Keratinocyte (primary cell): ENCODE measurements around the gene IRF7. TPM values are rescaled to one million over a fixed set of nuclear protein-coding genes. Genes with fewer than 3 reads are reported as not detected.

ENCODE experiments used
- DNase-seq: peaks from one replicate; pipeline ENCODE4 v3.0.0-alpha.2; 2011; ENCODE audit warnings: low read depth, missing footprints, low spot score
- FAIRE-seq: peaks from 2 replicates; lab custom pipeline; 2011; peaks lifted over from hg19 to GRCh38; lab: Jason Lieb, UNC
- H2AFZ ChIP-seq: 2 replicates; pipeline ENCODE4 v1.6.0; 2012; ENCODE audit warnings: low read length, control low read depth, inconsistent platforms; ENCODE audit not compliant: control insufficient read depth
- H3K27ac ChIP-seq: 2 replicates; pipeline ENCODE4 v1.5.1; 2011; ENCODE audit warnings: low read length; ENCODE audit not compliant: control insufficient read depth, insufficient read depth
- H3K27me3 ChIP-seq: 3 replicates; pipeline ENCODE4 v1.6.0; 2011; ENCODE audit warnings: low read length; ENCODE audit not compliant: control insufficient read depth, insufficient read depth; ENCODE audit errors: extremely low read depth
- H3K36me3 ChIP-seq, 2 experiments: 2 replicates in 1 of 2; 3 replicates in 1 of 2; pipeline ENCODE4 v1.5.1; 2011; ENCODE audit warnings: low read length in 2 of 2, mild to moderate bottlenecking in 1 of 2; ENCODE audit not compliant: control insufficient read depth in 2 of 2, insufficient read depth in 2 of 2; ENCODE audit errors: extremely low read depth in 1 of 2
- H3K4me1 ChIP-seq: 3 replicates; pipeline ENCODE4 v1.5.1; 2011; ENCODE audit warnings: low read length; ENCODE audit not compliant: control insufficient read depth, insufficient read depth; ENCODE audit errors: extremely low read depth
- H3K4me2 ChIP-seq: 3 replicates; pipeline ENCODE4 v1.6.0; 2011; ENCODE audit warnings: low read depth, low read length; ENCODE audit not compliant: control insufficient read depth, insufficient read depth; ENCODE audit errors: extremely low read depth
- H3K4me3 ChIP-seq, 3 experiments: fragments of 200-600 bp in 1 of 3; sonication (generic) in 1 of 3; 2 replicates in 2 of 3; 3 replicates in 1 of 3; pipeline ENCODE4 v1.5.1; 2011 to 2016; ENCODE audit warnings: low read length in 3 of 3, mild to moderate bottlenecking in 3 of 3, control low read depth in 2 of 3, inconsistent platforms in 1 of 3, low read depth in 1 of 3, mixed read lengths in 1 of 3, mixed run types in 1 of 3, moderate library complexity in 1 of 3; ENCODE audit not compliant: control insufficient read depth in 2 of 3, insufficient read depth in 2 of 3; ENCODE audit errors: extremely low read depth in 1 of 3
- H3K79me2 ChIP-seq: 2 replicates; pipeline ENCODE4 v1.6.0; 2012; ENCODE audit warnings: low read length; ENCODE audit not compliant: control insufficient read depth, insufficient read depth
- H3K9ac ChIP-seq: 3 replicates; pipeline ENCODE4 v1.6.0; 2011; ENCODE audit warnings: low read length; ENCODE audit not compliant: control insufficient read depth, insufficient read depth; ENCODE audit errors: extremely low read depth
- H3K9me1 ChIP-seq: 3 replicates; pipeline ENCODE4 v1.6.0; 2011; ENCODE audit warnings: low read length; ENCODE audit not compliant: control insufficient read depth, insufficient read depth; ENCODE audit errors: extremely low read depth
- H3K9me3 ChIP-seq: 2 replicates; pipeline ENCODE4 v1.5.1; 2012; ENCODE audit warnings: low read depth, low read length; ENCODE audit not compliant: control insufficient read depth
- H4K20me1 ChIP-seq: 3 replicates; pipeline ENCODE4 v1.6.0; 2011; ENCODE audit warnings: low read length; ENCODE audit not compliant: control insufficient read depth, insufficient read depth; ENCODE audit errors: extremely low read depth
- EZH2 ChIP-seq: IDR thresholded peaks from one replicate; pipeline ENCODE4 v1.6.1; 2012; ENCODE audit warnings: inconsistent platforms, mild to moderate bottlenecking, low read length, moderate library complexity
- dilution Hi-C: fragments of 300-500 bp; cut with MboI; formaldehyde crosslinking; loops from one replicate; pipeline ENCODE4 v1.7.0; 2020; ENCODE audit warnings: low sequenced_read_pairs; ENCODE audit not compliant: extremely low pct_ligation_motif_present
- polyA plus RNA-seq, 5 experiments: library from polyadenylated mRNA; depleted of rRNA in 3 of 5; stranded (reverse) in 3 of 5; stranded (forward) in 1 of 5; unstranded in 1 of 5; fragments of >200 nt; gene quantifications; 1 replicate in 1 of 5; 2 replicates in 3 of 5; 3 replicates in 1 of 5; pipeline versions ENCODE4 v1.2.1 to v1.2.3, GENCODE V29; 2011 to 2012; ENCODE audit warnings: missing spikeins in 2 of 5, low read depth in 1 of 5, low replicate concordance in 1 of 5
- TF ChIP-seq, protein P1 (sequence below), 3 experiments: IDR thresholded peaks in 1 of 3; conservative IDR thresholded peaks in 1 of 3; optimal IDR thresholded peaks in 1 of 3; 2 replicates in 2 of 3; 3 replicates in 1 of 3; pipeline versions ENCODE3 to v1.5.1; 2011; ENCODE audit warnings: low read length in 3 of 3, mild to moderate bottlenecking in 3 of 3, moderate library complexity in 2 of 3, control low read depth in 1 of 3, inconsistent platforms in 1 of 3; ENCODE audit not compliant: insufficient read depth in 2 of 3; ENCODE audit errors: extremely low read depth in 1 of 3

The IRF7 gene
- polyA plus RNA-seq, 1 donor (not counting 4 experiments of a cell fraction or from before 2014, with no cell fraction given) = 7.1 TPM

DNA sequence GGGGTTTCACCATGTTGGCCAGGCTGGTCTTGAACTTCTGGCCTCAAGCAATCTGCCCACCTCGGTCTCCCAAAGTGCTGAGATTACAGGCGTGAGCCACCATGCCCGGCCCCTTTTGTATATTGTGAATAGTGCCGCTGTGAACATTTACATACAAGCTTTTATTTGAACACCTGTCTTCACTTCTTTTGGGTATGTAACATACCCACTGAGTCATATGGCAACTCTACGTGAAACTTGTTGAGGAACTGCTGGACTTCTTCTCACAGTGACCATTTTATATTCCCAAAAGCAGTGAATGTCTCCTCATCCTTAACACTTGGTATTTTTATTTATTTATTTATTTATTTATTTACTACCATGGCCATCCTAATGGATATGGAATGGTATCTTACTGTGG, 15.1 kb upstream of the IRF7 start:
- H3K79me2 ChIP-seq = no peaks in the 10 kb centered on the region
- H3K4me1 ChIP-seq = no peaks in the 10 kb centered on the region
- H3K27ac ChIP-seq = no peak overlapping the region
- dilution Hi-C loops = no loop called here
- no peaks in the 10 kb centered on the region for H3K27me3 ChIP-seq
- H4K20me1 ChIP-seq = no peaks in the 10 kb centered on the region
- TF ChIP-seq, protein P1, sequence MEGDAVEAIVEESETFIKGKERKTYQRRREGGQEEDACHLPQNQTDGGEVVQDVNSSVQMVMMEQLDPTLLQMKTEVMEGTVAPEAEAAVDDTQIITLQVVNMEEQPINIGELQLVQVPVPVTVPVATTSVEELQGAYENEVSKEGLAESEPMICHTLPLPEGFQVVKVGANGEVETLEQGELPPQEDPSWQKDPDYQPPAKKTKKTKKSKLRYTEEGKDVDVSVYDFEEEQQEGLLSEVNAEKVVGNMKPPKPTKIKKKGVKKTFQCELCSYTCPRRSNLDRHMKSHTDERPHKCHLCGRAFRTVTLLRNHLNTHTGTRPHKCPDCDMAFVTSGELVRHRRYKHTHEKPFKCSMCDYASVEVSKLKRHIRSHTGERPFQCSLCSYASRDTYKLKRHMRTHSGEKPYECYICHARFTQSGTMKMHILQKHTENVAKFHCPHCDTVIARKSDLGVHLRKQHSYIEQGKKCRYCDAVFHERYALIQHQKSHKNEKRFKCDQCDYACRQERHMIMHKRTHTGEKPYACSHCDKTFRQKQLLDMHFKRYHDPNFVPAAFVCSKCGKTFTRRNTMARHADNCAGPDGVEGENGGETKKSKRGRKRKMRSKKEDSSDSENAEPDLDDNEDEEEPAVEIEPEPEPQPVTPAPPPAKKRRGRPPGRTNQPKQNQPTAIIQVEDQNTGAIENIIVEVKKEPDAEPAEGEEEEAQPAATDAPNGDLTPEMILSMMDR (optimal IDR thresholded peaks at IDR 0.05 in 1 of 3, IDR thresholded peaks at IDR 0.05 in 1 of 3, conservative IDR thresholded peaks at IDR 0.05 in 1 of 3; ENCODE audit: extremely low read depth in 1 of 3, insufficient read depth in 2 of 3, low read length in 3 of 3) = no peak
- TF ChIP-seq EZH2 = no peak
- no peak for DNase-seq
- no peaks in the 10 kb centered on the region for H3K9me3 ChIP-seq
- H3K4me3 ChIP-seq = no peak overlapping the region
- no peak overlapping the region for H2AFZ ChIP-seq
- H3K9ac ChIP-seq = no peak overlapping the region
- H3K9me1 ChIP-seq = no peaks in the 10 kb centered on the region
- no peak overlapping the region for H3K4me2 ChIP-seq
- FAIRE-seq = no peak
- peaks cover 0 to 3% of the 10 kb centered on the region in 2 experiments for H3K36me3 ChIP-seq

DNA sequence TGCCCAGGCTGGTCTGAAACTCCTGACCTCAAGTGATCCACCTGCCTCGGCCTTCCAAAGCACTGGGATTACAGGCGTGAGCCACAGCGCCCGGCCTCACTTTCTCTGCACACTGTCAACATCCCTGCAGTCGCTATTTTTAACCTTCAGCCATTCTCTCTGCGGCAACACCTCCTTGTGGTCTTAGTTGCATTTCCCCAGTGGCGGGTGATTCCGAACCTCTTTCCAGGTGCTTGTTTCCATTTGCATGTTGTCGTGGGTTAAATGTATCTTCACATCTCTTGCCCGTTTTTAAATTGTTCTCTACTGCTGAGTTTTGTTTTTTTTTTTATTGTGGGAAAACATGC, 13.5 kb upstream of the IRF7 start:
- FAIRE-seq (no peak), DNase-seq (no peak)
- Histone ChIP-seq H3K27me3 (no peaks in the 10 kb centered on the region), H3K27ac (no peak overlapping the region), H3K4me2 (no peak overlapping the region), H2AFZ (no peak overlapping the region), H3K36me3 (peaks cover 0 to 3% of the 10 kb centered on the region in 2 experiments), H4K20me1 (no peaks in the 10 kb centered on the region), H3K4me1 (no peaks in the 10 kb centered on the region), H3K79me2 (no peaks in the 10 kb centered on the region), H3K4me3 (no peak overlapping the region), H3K9ac (no peak overlapping the region), H3K9me1 (no peaks in the 10 kb centered on the region), H3K9me3 (no peaks in the 10 kb centered on the region)
- TF ChIP-seq EZH2 = no peak
- TF ChIP-seq, protein P1 (optimal IDR thresholded peaks at IDR 0.05 in 1 of 3, IDR thresholded peaks at IDR 0.05 in 1 of 3, conservative IDR thresholded peaks at IDR 0.05 in 1 of 3; ENCODE audit: extremely low read depth in 1 of 3, insufficient read depth in 2 of 3, low read length in 3 of 3) = no peak
- dilution Hi-C loops = no loop called here
